Uterus (tissue), 4 donors: ENCODE results near the gene KLK4. TPM values are rescaled to one million over a fixed set of nuclear protein-coding genes. Genes with fewer than 3 reads are reported as not detected.

Experiments
- DNase-seq, 2 donors: peaks; one replicate each; pipeline ENCODE4 v3.0.0-alpha.2; 2019 to 2020
- H3K27ac ChIP-seq, 2 donors: fragments of 200-600 bp; sonication (generic); 1 replicate in 1 of 2; 2 replicates in 1 of 2; pipeline ENCODE4 v1.5.1; 2016 to 2018
- H3K27me3 ChIP-seq, 2 donors: fragments of 200-600 bp; sonication (generic); one replicate each; pipeline ENCODE4 v1.5.1; 2018 to 2019; ENCODE audit warnings: control low read depth in 1 of 2
- H3K36me3 ChIP-seq, 2 donors: fragments of 200-600 bp; sonication (generic); one replicate each; pipeline ENCODE4 v1.5.1; 2019; ENCODE audit warnings: control low read depth in 1 of 2
- H3K4me1 ChIP-seq, 2 donors: fragments of 200-600 bp; sonication (generic); one replicate each; pipeline ENCODE4 v1.5.1; 2018 to 2019; ENCODE audit warnings: control low read depth in 1 of 2
- H3K4me3 ChIP-seq, 2 donors: fragments of 200-600 bp; sonication (generic); 1 replicate in 1 of 2; 2 replicates in 1 of 2; pipeline ENCODE4 v1.5.1; 2018 to 2019; ENCODE audit warnings: mild to moderate bottlenecking in 1 of 2
- H3K9me3 ChIP-seq, 2 donors: fragments of 200-600 bp; sonication (generic); one replicate each; pipeline ENCODE4 v1.5.1; 2019; ENCODE audit warnings: control low read depth in 1 of 2
- POLR2A ChIP-seq, 2 donors: fragments of 450-650 bp; IDR thresholded peaks; one replicate each; pipeline ENCODE4 v1.6.1; 2016; ENCODE audit warnings: antibody characterized with exemption in 2 of 2, mild to moderate bottlenecking in 1 of 2, moderate library complexity in 1 of 2
- intact Hi-C: fragments of 100-400 bp; cut with DNase I; formaldehyde crosslinking; loops from one replicate; pipeline ENCODE4 v1.15.1; 2023; ENCODE audit warnings: low total_unique reads
- total RNA-seq, 4 donors: library from RNA; depleted of rRNA in 3 of 4; stranded (reverse); fragments of >200 nt in 3 of 4; gene quantifications; one replicate each; pipeline versions ENCODE4 v1.1.0 to v1.2.4, GENCODE V29; 2014 to 2023
- TF ChIP-seq, protein P1 (sequence below), 4 experiments: fragments of 200-600 bp in 2 of 4; fragments of 450-650 bp in 2 of 4; sonication (generic) in 2 of 4; IDR thresholded peaks; one replicate each; pipeline ENCODE4 v1.5.1; 2016 to 2019; ENCODE audit warnings: antibody characterized with exemption in 4 of 4, mild to moderate bottlenecking in 2 of 4, moderate library complexity in 1 of 4
- donor health status: DM: yes; HTN: yes; CAD: no.

KLK4 gene
- total RNA-seq, 4 donors from 2014 or later = 3.4 TPM; not detected in 3

DNA sequence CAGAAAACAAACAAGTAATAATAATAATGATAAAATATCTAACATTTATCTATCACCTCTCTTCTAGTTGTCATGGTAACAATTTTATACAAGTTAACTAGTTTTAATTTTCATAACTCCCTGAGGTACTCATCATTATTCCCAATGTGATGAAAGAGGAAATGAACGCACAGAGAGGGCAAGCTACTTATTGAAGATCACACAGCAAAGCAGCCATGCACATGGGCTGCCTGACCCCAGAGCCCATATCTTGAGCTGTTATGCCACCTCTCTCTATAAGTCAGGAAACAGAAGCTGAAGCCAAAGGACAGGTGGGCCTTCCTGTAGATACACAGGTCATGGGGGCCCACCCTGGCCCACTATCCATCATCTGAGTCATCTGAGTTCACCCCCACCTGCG, 4.9 kb upstream of the KLK4 start:
- TF ChIP-seq POLR2A (IDR thresholded peaks at IDR 0.05) = no peak
- TF ChIP-seq, protein P1, sequence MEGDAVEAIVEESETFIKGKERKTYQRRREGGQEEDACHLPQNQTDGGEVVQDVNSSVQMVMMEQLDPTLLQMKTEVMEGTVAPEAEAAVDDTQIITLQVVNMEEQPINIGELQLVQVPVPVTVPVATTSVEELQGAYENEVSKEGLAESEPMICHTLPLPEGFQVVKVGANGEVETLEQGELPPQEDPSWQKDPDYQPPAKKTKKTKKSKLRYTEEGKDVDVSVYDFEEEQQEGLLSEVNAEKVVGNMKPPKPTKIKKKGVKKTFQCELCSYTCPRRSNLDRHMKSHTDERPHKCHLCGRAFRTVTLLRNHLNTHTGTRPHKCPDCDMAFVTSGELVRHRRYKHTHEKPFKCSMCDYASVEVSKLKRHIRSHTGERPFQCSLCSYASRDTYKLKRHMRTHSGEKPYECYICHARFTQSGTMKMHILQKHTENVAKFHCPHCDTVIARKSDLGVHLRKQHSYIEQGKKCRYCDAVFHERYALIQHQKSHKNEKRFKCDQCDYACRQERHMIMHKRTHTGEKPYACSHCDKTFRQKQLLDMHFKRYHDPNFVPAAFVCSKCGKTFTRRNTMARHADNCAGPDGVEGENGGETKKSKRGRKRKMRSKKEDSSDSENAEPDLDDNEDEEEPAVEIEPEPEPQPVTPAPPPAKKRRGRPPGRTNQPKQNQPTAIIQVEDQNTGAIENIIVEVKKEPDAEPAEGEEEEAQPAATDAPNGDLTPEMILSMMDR (IDR thresholded peaks at IDR 0.05) = no peak
- Histone ChIP-seq H3K27ac (no peak overlapping the region), H3K4me3 (no peak overlapping the region), H3K4me1 (no peaks in the 10 kb centered on the region), H3K9me3 (no peaks in the 10 kb centered on the region), H3K36me3 (no peaks in the 10 kb centered on the region), H3K27me3 (peaks cover 0 to 3% of the 10 kb centered on the region in 2 donors)
- no peak for DNase-seq
- intact Hi-C loops = no loop called here

DNA sequence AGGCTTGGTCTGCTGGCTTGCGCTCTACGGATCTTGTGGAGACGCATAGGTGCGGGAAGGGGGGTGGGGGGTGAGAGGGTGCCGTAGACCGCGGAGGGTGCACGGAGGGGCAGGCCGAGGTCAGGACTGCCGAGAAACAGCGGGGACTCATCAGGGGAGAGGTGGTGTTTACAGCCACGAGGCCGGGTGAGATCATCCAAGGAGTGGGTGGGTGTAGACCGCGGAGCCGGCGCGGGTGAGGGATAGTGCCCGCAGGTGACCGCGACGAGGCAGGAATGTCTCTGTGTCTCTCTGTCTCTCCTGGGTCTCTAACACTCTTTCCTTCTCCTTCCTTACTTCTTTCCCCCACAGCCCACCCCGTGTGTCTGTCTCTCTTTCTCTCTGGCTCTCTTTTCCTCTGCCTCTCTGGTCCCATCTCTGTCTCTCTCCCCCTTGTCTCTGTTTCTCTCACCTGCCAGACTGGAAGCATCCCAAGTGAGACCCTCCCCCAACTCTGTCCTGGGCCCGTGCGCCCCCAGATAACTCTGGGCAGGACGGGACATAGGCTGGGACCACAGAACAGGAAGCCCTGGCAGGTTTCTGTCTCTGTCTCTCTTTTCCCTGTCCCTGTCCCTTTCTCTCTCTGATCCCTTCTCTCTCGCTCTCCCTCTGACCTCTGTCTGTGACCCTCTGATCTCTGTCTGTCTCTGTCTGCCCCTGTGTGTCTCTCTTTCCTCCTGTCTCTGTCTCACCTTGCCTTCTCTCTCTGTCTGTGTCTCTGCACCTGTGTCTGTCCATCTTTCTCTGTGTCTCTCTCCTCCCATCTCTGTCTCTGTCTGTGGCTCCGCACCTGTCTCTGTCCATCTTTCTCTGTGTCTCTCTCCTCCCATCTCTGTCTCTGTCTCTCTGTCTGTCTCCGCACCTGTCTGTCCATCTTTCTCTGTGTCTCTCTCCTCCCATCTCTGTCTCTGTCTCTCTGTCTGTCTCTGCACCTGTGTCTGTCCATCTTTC, 1.8 kb upstream of the KLK4 start:
- intact Hi-C loops = no loop called here
- H3K4me3 ChIP-seq = no peak overlapping the region
- peak in 1 of 2 donors; percentile 23 for TF ChIP-seq POLR2A (IDR thresholded peaks at IDR 0.05)
- TF ChIP-seq, protein P1 (IDR thresholded peaks at IDR 0.05) = no peak
- no peaks in the 10 kb centered on the region for H3K9me3 ChIP-seq
- no peak overlapping the region for H3K27ac ChIP-seq
- H3K4me1 ChIP-seq = no peaks in the 10 kb centered on the region
- no peaks in the 10 kb centered on the region for H3K36me3 ChIP-seq
- peaks cover 0 to 3% of the 10 kb centered on the region in 2 donors for H3K27me3 ChIP-seq
- DNase-seq = no peak

DNA sequence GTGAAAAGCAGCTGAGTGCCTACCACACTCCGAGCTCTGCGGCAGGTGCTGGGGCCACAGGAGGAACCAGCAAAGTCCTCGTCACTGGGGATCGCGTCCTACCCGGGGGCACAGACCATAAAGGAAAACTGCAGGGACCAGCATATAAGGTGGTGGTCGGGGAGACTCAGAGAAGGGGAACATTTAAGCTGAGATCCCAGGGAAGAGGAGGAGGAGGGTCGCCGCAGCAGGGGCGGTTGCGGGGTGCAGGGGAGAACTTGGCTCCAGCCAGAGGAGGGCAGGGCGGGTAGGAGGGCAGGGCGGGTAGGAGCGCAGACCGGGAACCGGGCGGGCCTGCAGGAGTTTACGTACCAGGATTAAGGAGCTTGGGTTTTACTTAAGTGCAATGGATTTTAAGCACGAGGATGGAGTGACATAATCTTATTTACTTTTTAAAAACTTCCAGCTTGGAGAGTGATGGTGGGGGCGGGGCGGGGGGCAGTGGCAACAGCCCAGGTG, 956 bp upstream of the KLK4 start:
- no peak for TF ChIP-seq POLR2A (IDR thresholded peaks at IDR 0.05)
- TF ChIP-seq, protein P1 (IDR thresholded peaks at IDR 0.05) = no peak
- Histone ChIP-seq H3K4me3 (no peak overlapping the region), H3K27ac (no peak overlapping the region), H3K9me3 (no peaks in the 10 kb centered on the region), H3K36me3 (no peaks in the 10 kb centered on the region), H3K4me1 (no peaks in the 10 kb centered on the region), H3K27me3 (peaks cover 0 to 7% of the 10 kb centered on the region in 2 donors)
- no peak for DNase-seq
- intact Hi-C loops = no loop called here

DNA sequence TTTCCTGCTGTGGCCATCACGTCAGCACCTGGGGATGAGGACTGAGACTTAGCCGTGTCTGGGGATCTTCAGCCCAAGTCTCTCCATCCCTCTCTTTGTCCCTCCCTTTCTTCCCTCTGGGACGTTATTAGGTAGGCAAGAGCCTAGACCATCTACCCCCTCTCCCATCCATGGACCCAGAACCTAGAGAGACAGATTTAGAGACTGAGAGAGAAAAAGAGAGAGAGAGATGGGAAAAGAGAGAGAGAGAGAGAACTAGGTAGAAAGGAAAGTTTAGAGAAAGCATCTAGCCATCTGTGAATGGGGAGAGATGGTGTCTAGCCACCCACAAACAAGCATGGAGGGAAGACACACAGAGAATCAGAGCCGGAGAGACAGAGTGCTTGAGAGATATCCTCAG, 473 bp downstream of the KLK4 start:
- no peak overlapping the region for H3K4me3 ChIP-seq
- no peaks in the 10 kb centered on the region for H3K4me1 ChIP-seq
- DNase-seq = no peak
- TF ChIP-seq, protein P1 (IDR thresholded peaks at IDR 0.05) = no peak
- TF ChIP-seq POLR2A (IDR thresholded peaks at IDR 0.05) = no peak
- H3K27me3 ChIP-seq = peaks cover 0 to 7% of the 10 kb centered on the region in 2 donors
- intact Hi-C loops = no loop called here
- no peaks in the 10 kb centered on the region for H3K9me3 ChIP-seq
- H3K27ac ChIP-seq = no peak overlapping the region
- H3K36me3 ChIP-seq = no peaks in the 10 kb centered on the region
